Mucosa of descending colon (tissue), 3 donors: ENCODE results near the gene PAK6. TPM values are rescaled to one million over a fixed set of nuclear protein-coding genes. Genes with fewer than 3 reads are reported as not detected.

Experiments
- ATAC-seq: fragments of 200-7000 bp; cut with Tn5 transposase; one replicate; pipeline ENCODE4 v1.9.1; 2020; ENCODE audit warnings: mild to moderate bottlenecking, moderate library complexity
- DNase-seq, 3 donors: peaks; one replicate each; pipeline ENCODE4 v3.0.0-alpha.2; 2020
- H3K36me3 ChIP-seq: fragments of 200-600 bp; one replicate; pipeline ENCODE4 v1.8.0; 2021; ENCODE audit warnings: low read depth, mild to moderate bottlenecking
- H3K4me1 ChIP-seq: fragments of 200-600 bp; one replicate; pipeline ENCODE4 v1.8.0; 2021; ENCODE audit warnings: low read depth, mild to moderate bottlenecking
- H3K4me3 ChIP-seq: fragments of 200-600 bp; one replicate; pipeline ENCODE4 v1.8.0; 2021; ENCODE audit warnings: mild to moderate bottlenecking
- H3K9me3 ChIP-seq: fragments of 200-600 bp; one replicate; pipeline ENCODE4 v1.8.0; 2021; ENCODE audit warnings: mild to moderate bottlenecking
- CTCF ChIP-seq: fragments of 200-600 bp; IDR thresholded peaks from one replicate; pipeline ENCODE4 v1.8.0; 2022; ENCODE audit warnings: antibody characterized with exemption, mild to moderate bottlenecking
- intact Hi-C, 2 donors: fragments of 100-400 bp; cut with DNase I in 1 of 2; cut with micrococcal nuclease in 1 of 2; formaldehyde crosslinking; loops; one replicate each; pipeline versions ENCODE4 v1.11.0 to v1.11.1; 2022; cut with DNase I, micrococcal nuclease
- total RNA-seq, 3 donors: library from RNA; stranded (reverse); fragmentation: NEBNext Ultra II Directional in 2 of 3; extraction: Animal tissue kit (Norgen Biotek cat#: 25700) in 2 of 3; gene quantifications; one replicate each; pipeline versions ENCODE4 v1.2.1 to v1.2.4, GENCODE V29; 2021 to 2023
- donor health status: DM: no; HTN: no; CAD: no; lungs with moderate emphysema.
- donor health status: DM: no; HTN: no; CAD: no.
- donor health status: DM: no; HTN: yes; CAD: no.

The PAK6 gene
- total RNA-seq, 3 donors from 2014 or later = 0.98 to 3.1 (median 2.7) TPM

GRCh38 chr15:40229316-40229715 lies 9.5 kb upstream of the PAK6 start:
- DNase-seq (no peak), ATAC-seq (no peak)
- Histone ChIP-seq H3K9me3 (no peaks in the 10 kb centered on the region), H3K4me3 (no peak overlapping the region), H3K36me3 (no peaks in the 10 kb centered on the region), H3K4me1 (no peaks in the 10 kb centered on the region)
- intact Hi-C loops = no loop called here
- no peak for TF ChIP-seq CTCF

- intact Hi-C loops = no loop called here
- DNase-seq = no peak
- no peak for TF ChIP-seq CTCF
- Histone ChIP-seq H3K4me1 (no peaks in the 10 kb centered on the region), H3K36me3 (no peaks in the 10 kb centered on the region), H3K9me3 (no peaks in the 10 kb centered on the region), H3K4me3 (no peak overlapping the region)
- ATAC-seq = no peak
These were observed 8.9 kb upstream of the PAK6 start for GRCh38 chr15:40229956-40230355.

- DNase-seq = peak in 1 of 3 donors; percentile 41
- H3K4me3 ChIP-seq = no peak overlapping the region
These were observed 6.2 kb upstream of the PAK6 start for GRCh38 chr15:40232625-40233070.

GRCh38 chr15:40233727-40234577 lies 4.9 kb upstream of the PAK6 start:
- TF ChIP-seq CTCF = no peak
- H3K36me3 ChIP-seq = no peaks in the 10 kb centered on the region
- no peak for DNase-seq
- no peak for ATAC-seq
- H3K9me3 ChIP-seq = no peaks in the 10 kb centered on the region
- intact Hi-C loops = no loop called here
- no peak overlapping the region for H3K4me3 ChIP-seq
- peaks cover 3% of the 10 kb centered on the region for H3K4me1 ChIP-seq

More at GRCh38 chr15:40232625-40233070, 6.2 kb upstream of the PAK6 start:
- Histone ChIP-seq H3K36me3 (no peaks in the 10 kb centered on the region), H3K4me1 (no peaks in the 10 kb centered on the region), H3K9me3 (no peaks in the 10 kb centered on the region)
- no peak for TF ChIP-seq CTCF
- ATAC-seq = peak; percentile 58
- intact Hi-C loops = no loop called here

- ATAC-seq (no peak), DNase-seq (no peak)
- no peaks in the 10 kb centered on the region for H3K36me3 ChIP-seq
- no peak for TF ChIP-seq CTCF
- peaks cover 7% of the 10 kb centered on the region for H3K4me1 ChIP-seq
- no peaks in the 10 kb centered on the region for H3K9me3 ChIP-seq
- intact Hi-C loops = no loop called here
- H3K4me3 ChIP-seq = no peak overlapping the region
These were observed 4.1 kb upstream of the PAK6 start for GRCh38 chr15:40234783-40235182.
